22Rv1 (cell line): ENCODE measurements around the gene ATP8B4.

ENCODE experiments used
- H3K27ac ChIP-seq: fragments of 450-650 bp; 2 replicates; pipeline ENCODE4 v1.5.1; 2017
- CTCF ChIP-seq: fragments of 450-650 bp; IDR thresholded peaks from 2 replicates; pipeline ENCODE4 v1.5.1; 2017; ENCODE audit warnings: mild to moderate bottlenecking
- ZFX ChIP-seq: fragments of 450-650 bp; IDR thresholded peaks from 2 replicates; pipeline ENCODE4 v1.6.1; 2017; ENCODE audit warnings: antibody characterized with exemption, borderline replicate concordance

Gene ATP8B4

GRCh38 chr15:49895347-49896223, 223.4 kb downstream of the ATP8B4 start:
- no peak overlapping the region for H3K27ac ChIP-seq
- no peak for TF ChIP-seq ZFX
- no peak for TF ChIP-seq CTCF

- no peak overlapping the region for H3K27ac ChIP-seq
- TF ChIP-seq CTCF (no peak), ZFX (no peak)
Observed at GRCh38 chr15:49890689-49891088, 228.3 kb downstream of the ATP8B4 start.

GRCh38 chr15:49889536-49889935, 229.5 kb downstream of the ATP8B4 start:
- TF ChIP-seq ZFX: no peak
- TF ChIP-seq CTCF: no peak
- no peak overlapping the region for H3K27ac ChIP-seq

GRCh38 chr15:49888734-49889133, 230.3 kb downstream of the ATP8B4 start:
- TF ChIP-seq CTCF (no peak), ZFX (no peak)
- no peak overlapping the region for H3K27ac ChIP-seq

GRCh38 chr15:49888323-49888693, 230.7 kb downstream of the ATP8B4 start:
- no peak overlapping the region for H3K27ac ChIP-seq
- TF ChIP-seq ZFX: no peak
- TF ChIP-seq CTCF: no peak

GRCh38 chr15:49887659-49888322, 231.2 kb downstream of the ATP8B4 start:
- no peak for TF ChIP-seq CTCF
- no peak for TF ChIP-seq ZFX
- H3K27ac ChIP-seq: no peak overlapping the region

GRCh38 chr15:49883121-49883520, 235.9 kb downstream of the ATP8B4 start:
- TF ChIP-seq ZFX: no peak
- no peak overlapping the region for H3K27ac ChIP-seq
